ENCODE data around the gene OCA2.

OCA2 gene

GRCh38 chr15:28093752-28094535 is 5.2 kb downstream of the OCA2 start:
- WGBS, 2 experiments (ENCODE audit: insufficient coverage in 2 of 2): 70 to 71% methylated on average over 8 to 11 of the region's 20 CpGs
- Histone ChIP-seq H3K36me3 (ENCODE audit: control insufficient read depth, insufficient read depth, low read length) (no peaks in the 10 kb centered on the region), H3K4me3 (ENCODE audit: extremely low read depth, insufficient read depth, low read length, poor library complexity, severe bottlenecking) (no peak overlapping the region), H3K4me1 (ENCODE audit: control insufficient read depth, insufficient read depth, low read length, poor library complexity, severe bottlenecking) (peaks cover 13% of the 10 kb centered on the region), H3K9me3 (ENCODE audit: control insufficient read depth, low read length) (peaks cover 7% of the 10 kb centered on the region), H3K27ac (ENCODE audit: low read depth, low read length, severe bottlenecking) (no peak overlapping the region)

DNA sequence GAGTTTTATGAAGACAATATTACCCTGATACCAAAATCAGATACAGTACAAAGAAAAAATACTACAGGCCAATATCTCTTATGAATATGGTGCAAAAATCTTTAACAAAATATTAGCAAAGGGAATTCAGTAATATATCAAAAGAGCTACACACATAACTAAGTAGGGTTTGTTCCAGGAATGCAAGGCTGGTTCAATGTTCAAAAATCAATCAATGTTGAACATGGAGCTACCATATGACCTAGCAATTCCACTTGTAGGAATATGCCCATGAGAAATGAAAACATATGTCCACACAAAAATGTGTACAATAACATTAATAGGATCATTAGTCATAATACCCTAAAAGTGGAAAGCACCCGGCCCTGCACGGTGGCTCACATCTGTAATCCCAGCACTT is 7.8 kb downstream of the OCA2 start:
- Histone ChIP-seq H3K27ac (ENCODE audit: low read depth, low read length, severe bottlenecking) (no peak overlapping the region), H3K9me3 (ENCODE audit: control insufficient read depth, low read length) (peaks cover 7% of the 10 kb centered on the region), H3K36me3 (ENCODE audit: control insufficient read depth, insufficient read depth, low read length) (no peaks in the 10 kb centered on the region), H3K4me3 (ENCODE audit: extremely low read depth, insufficient read depth, low read length, poor library complexity, severe bottlenecking) (no peak overlapping the region), H3K4me1 (ENCODE audit: control insufficient read depth, insufficient read depth, low read length, poor library complexity, severe bottlenecking) (peaks cover 1% of the 10 kb centered on the region)
- 85 to 92% methylated on average over 2 of the region's 2 CpGs for WGBS, 2 experiments (ENCODE audit: insufficient coverage in 2 of 2)

GRCh38 chr15:28086175-28086703 is 12.9 kb downstream of the OCA2 start:
- H3K9me3 ChIP-seq (ENCODE audit: control insufficient read depth, low read length): no peaks in the 10 kb centered on the region
- no CpG with 5 or more reads among the region's 2 CpGs for WGBS, 2 experiments (ENCODE audit: insufficient coverage in 2 of 2)
- no peak overlapping the region for H3K4me3 ChIP-seq (ENCODE audit: extremely low read depth, insufficient read depth, low read length, poor library complexity, severe bottlenecking)
- H3K27ac ChIP-seq (ENCODE audit: low read depth, low read length, severe bottlenecking): no peak overlapping the region
- no peaks in the 10 kb centered on the region for H3K36me3 ChIP-seq (ENCODE audit: control insufficient read depth, insufficient read depth, low read length)
- H3K4me1 ChIP-seq (ENCODE audit: control insufficient read depth, insufficient read depth, low read length, poor library complexity, severe bottlenecking): no peaks in the 10 kb centered on the region

DNA sequence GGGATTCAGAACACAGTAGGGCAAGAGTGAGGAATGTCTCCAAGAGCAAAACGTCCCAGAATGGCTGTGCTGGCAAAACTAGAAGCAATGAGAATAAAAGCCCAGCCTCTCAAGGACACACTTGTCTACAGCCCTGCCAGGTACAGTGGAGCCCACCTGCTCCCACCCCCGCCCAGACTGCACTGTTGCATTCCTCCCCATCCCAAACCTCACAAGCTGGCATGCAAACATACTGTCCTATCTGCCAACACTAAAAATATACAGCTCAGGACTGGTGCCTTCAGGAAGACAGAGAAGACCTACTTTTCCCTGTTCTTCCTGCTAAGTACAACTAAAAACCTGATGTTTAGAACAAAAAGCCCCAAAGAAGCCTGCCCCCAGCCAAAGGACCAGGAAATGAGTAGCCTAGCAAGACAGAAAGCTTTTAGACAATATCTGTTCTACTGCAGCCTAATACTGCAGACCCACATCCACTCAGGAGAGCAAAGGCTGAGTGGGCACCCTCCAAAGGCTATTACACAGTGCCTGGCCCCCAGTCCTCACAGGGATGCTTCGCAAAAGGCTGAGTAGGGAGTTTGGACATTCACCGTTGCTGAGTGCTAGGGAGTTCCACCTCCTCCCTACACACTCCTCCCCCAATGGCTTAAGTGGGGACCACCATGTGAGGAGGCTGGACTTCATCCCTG is 13.5 kb downstream of the OCA2 start:
- H3K9me3 ChIP-seq (ENCODE audit: control insufficient read depth, low read length): no peaks in the 10 kb centered on the region
- no peaks in the 10 kb centered on the region for H3K4me1 ChIP-seq (ENCODE audit: control insufficient read depth, insufficient read depth, low read length, poor library complexity, severe bottlenecking)
- 91 to 100% methylated on average over 1 to 3 of the region's 4 CpGs for WGBS, 2 experiments (ENCODE audit: insufficient coverage in 2 of 2)
- H3K27ac ChIP-seq (ENCODE audit: low read depth, low read length, severe bottlenecking): no peak overlapping the region
- H3K36me3 ChIP-seq (ENCODE audit: control insufficient read depth, insufficient read depth, low read length): no peaks in the 10 kb centered on the region
- no peak overlapping the region for H3K4me3 ChIP-seq (ENCODE audit: extremely low read depth, insufficient read depth, low read length, poor library complexity, severe bottlenecking)

- H3K36me3 ChIP-seq (ENCODE audit: control insufficient read depth, insufficient read depth, low read length): no peaks in the 10 kb centered on the region
- H3K9me3 ChIP-seq (ENCODE audit: control insufficient read depth, low read length): no peaks in the 10 kb centered on the region
- H3K27ac ChIP-seq (ENCODE audit: low read depth, low read length, severe bottlenecking): no peak overlapping the region
- WGBS, 2 experiments (ENCODE audit: insufficient coverage in 2 of 2): 83 to 92% methylated on average over 2 to 3 of the region's 3 CpGs
- no peaks in the 10 kb centered on the region for H3K4me1 ChIP-seq (ENCODE audit: control insufficient read depth, insufficient read depth, low read length, poor library complexity, severe bottlenecking)
- no peak overlapping the region for H3K4me3 ChIP-seq (ENCODE audit: extremely low read depth, insufficient read depth, low read length, poor library complexity, severe bottlenecking)
Measured at GRCh38 chr15:28084547-28084946, 14.6 kb downstream of the OCA2 start.

DNA sequence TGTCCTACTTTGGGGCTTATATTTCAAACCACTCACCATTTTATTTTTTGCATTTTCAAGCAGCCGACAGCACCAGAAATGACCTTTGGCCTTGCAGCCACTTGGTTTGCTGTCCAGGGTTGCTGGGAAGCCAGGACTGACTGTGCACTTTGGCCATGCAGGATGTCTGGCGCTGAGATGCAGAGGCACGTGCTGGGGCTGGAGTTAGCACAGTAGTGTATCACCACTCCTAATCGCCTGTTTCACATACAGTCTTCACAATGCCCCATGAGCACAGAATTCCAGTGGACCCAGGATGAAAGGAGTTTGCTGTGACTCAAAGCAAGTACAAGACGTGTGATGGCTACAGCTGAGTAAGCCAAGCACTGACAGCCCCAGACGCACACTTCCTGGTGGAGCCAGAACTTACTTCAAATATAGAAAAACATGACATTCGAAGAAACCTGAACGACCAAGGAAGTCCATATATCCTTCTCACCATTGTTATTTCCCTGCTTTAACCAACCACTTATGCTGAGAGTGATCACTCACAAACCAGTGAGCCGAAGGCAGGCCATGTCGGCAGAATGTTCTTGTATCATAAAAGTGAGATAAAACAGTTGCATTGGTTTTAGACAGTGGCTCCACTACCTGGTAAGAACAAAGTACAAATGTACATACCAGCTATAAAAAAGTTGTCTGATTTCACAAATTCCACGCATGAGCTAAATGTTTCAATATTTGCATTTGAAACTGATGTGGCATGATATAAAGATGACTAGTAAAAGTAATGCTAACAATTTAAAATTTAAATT is 16.0 kb downstream of the OCA2 start:
- H3K27ac ChIP-seq (ENCODE audit: low read depth, low read length, severe bottlenecking): no peak overlapping the region
- H3K9me3 ChIP-seq (ENCODE audit: control insufficient read depth, low read length): no peaks in the 10 kb centered on the region
- no peaks in the 10 kb centered on the region for H3K36me3 ChIP-seq (ENCODE audit: control insufficient read depth, insufficient read depth, low read length)
- 87 to 89% methylated on average over 6 to 8 of the region's 11 CpGs for WGBS, 2 experiments (ENCODE audit: insufficient coverage in 2 of 2)
- no peak overlapping the region for H3K4me3 ChIP-seq (ENCODE audit: extremely low read depth, insufficient read depth, low read length, poor library complexity, severe bottlenecking)
- H3K4me1 ChIP-seq (ENCODE audit: control insufficient read depth, insufficient read depth, low read length, poor library complexity, severe bottlenecking): no peaks in the 10 kb centered on the region

DNA sequence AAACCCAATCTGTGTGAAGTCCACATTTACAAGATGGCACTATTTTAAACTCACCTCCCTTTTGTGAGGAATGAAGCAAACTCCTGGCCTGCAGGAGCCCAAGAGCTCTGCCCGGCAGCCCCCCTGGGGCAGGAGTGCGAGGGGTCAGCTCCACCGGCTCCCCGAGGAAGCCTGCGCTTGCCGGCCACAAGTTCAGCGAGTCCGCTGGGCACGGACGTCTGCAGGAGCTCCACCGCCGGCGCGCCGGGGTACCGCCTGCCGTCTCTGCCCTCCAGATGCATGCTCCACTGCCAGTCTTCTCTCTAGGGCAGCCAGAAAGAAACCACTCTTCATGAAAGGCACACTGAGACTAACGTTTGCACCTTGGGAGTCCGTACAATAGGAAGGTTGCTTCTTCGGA is 17.5 kb downstream of the OCA2 start:
- H3K9me3 ChIP-seq (ENCODE audit: control insufficient read depth, low read length): no peaks in the 10 kb centered on the region
- no peak overlapping the region for H3K27ac ChIP-seq (ENCODE audit: low read depth, low read length, severe bottlenecking)
- WGBS, 2 experiments (ENCODE audit: insufficient coverage in 2 of 2): 95 to 96% methylated on average over 20 of the region's 20 CpGs
- H3K4me3 ChIP-seq (ENCODE audit: extremely low read depth, insufficient read depth, low read length, poor library complexity, severe bottlenecking): no peak overlapping the region
- no peaks in the 10 kb centered on the region for H3K4me1 ChIP-seq (ENCODE audit: control insufficient read depth, insufficient read depth, low read length, poor library complexity, severe bottlenecking)
- H3K36me3 ChIP-seq (ENCODE audit: control insufficient read depth, insufficient read depth, low read length): no peaks in the 10 kb centered on the region

DNA sequence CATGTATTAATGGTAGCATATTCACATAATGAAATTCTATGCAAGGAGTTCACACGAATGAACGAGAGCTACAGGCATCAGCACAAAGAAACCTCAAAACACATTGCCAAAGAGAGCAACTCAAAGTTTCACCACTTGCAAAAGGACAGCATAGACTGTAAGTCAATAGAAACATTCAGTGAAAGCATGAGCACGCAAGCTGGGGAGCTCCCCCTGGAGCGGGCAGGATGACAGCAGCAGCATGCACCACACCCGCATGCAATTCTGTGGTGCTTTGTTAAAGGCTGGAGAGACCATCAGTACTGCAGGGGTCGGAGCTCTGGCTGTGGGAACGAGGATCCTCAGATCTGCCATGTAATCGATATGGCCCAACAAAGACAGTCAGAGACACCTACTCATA is 18.7 kb downstream of the OCA2 start:
- Histone ChIP-seq H3K36me3 (ENCODE audit: control insufficient read depth, insufficient read depth, low read length) (no peaks in the 10 kb centered on the region), H3K27ac (ENCODE audit: low read depth, low read length, severe bottlenecking) (no peak overlapping the region), H3K4me1 (ENCODE audit: control insufficient read depth, insufficient read depth, low read length, poor library complexity, severe bottlenecking) (no peaks in the 10 kb centered on the region), H3K9me3 (ENCODE audit: control insufficient read depth, low read length) (no peaks in the 10 kb centered on the region), H3K4me3 (ENCODE audit: extremely low read depth, insufficient read depth, low read length, poor library complexity, severe bottlenecking) (no peak overlapping the region)
- WGBS, 2 experiments (ENCODE audit: insufficient coverage in 2 of 2): 44 to 53% methylated on average over 5 to 7 of the region's 8 CpGs

DNA sequence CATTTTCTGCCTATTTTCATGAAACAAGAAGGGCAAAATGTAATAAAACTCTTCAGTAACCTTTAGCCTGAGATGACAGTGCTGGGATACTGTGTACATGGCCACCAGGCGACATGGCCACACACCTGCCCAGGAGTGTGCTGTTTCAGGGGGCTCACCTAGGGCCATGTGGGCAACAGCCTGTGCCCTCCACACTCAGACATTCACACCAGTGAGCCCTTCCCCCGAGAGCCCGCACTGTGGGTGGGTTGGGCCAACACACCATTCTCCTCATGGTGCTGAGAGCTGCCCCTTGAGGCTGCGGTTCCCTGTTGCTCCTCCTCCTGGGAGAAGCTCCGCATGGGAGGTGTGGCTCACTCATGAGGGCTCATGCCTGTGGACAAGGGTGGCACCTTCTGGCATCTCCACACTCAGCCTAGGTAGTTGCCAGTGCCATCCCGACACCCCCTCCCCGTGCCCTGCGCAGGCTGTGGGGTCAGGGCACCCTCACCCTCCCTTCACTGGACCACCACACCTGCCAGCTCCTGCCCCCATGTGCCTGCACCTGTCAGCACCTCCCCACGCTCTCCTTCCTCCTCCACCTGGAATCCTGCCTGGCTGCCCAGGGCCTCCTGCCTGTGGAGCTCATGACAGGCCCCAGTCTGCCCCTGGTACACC is 19.7 kb downstream of the OCA2 start:
- no peaks in the 10 kb centered on the region for H3K4me1 ChIP-seq (ENCODE audit: control insufficient read depth, insufficient read depth, low read length, poor library complexity, severe bottlenecking)
- H3K9me3 ChIP-seq (ENCODE audit: control insufficient read depth, low read length): no peaks in the 10 kb centered on the region
- no peak overlapping the region for H3K27ac ChIP-seq (ENCODE audit: low read depth, low read length, severe bottlenecking)
- H3K4me3 ChIP-seq (ENCODE audit: extremely low read depth, insufficient read depth, low read length, poor library complexity, severe bottlenecking): no peak overlapping the region
- no peaks in the 10 kb centered on the region for H3K36me3 ChIP-seq (ENCODE audit: control insufficient read depth, insufficient read depth, low read length)
- 75 to 91% methylated on average over 8 of the region's 9 CpGs for WGBS, 2 experiments (ENCODE audit: insufficient coverage in 2 of 2)

DNA sequence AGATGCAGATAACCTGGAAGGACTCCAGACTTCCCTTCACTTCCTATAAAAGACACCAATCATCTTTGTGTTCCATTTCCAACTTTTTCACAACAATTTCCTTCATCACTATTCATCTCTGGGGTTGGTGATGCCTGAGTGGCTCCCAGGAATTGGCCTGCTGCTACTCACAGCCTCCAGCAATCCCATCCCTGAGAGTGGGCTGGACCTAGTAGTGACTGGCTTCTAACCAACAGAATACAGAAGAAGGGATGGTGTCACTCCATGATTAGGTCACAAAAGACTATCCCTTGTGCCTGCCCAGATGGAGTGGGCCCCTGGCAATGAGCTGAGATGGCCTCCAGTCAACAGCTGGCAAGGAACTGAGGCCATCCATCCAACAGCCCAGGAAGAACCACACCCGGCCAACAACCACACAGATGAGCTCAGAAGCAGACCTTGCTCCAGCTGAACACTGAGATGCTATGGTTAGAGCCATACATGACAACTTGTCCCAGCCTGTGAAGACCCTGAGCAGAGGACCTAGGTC is 20.9 kb downstream of the OCA2 start:
- 88% methylated on average over 1 of the region's 1 CpG; no CpG with 5 or more reads in 1 of the 2 experiments for WGBS, 2 experiments (ENCODE audit: insufficient coverage in 2 of 2)
- Histone ChIP-seq H3K4me1 (ENCODE audit: control insufficient read depth, insufficient read depth, low read length, poor library complexity, severe bottlenecking) (no peaks in the 10 kb centered on the region), H3K36me3 (ENCODE audit: control insufficient read depth, insufficient read depth, low read length) (no peaks in the 10 kb centered on the region), H3K9me3 (ENCODE audit: control insufficient read depth, low read length) (no peaks in the 10 kb centered on the region), H3K4me3 (ENCODE audit: extremely low read depth, insufficient read depth, low read length, poor library complexity, severe bottlenecking) (no peak overlapping the region), H3K27ac (ENCODE audit: low read depth, low read length, severe bottlenecking) (no peak overlapping the region)

Measured in mesodermal cell (in vitro differentiated cells).